GM15510 (cell line): ENCODE results near the gene PPP2R5C.

Source experiments
- POLR2A ChIP-seq: IDR thresholded peaks from 3 replicates; pipeline ENCODE4 v1.6.1; 2011; ENCODE audit warnings: borderline replicate concordance; ENCODE audit not compliant: insufficient read length; ENCODE audit errors: extremely low read depth

Gene PPP2R5C

DNA sequence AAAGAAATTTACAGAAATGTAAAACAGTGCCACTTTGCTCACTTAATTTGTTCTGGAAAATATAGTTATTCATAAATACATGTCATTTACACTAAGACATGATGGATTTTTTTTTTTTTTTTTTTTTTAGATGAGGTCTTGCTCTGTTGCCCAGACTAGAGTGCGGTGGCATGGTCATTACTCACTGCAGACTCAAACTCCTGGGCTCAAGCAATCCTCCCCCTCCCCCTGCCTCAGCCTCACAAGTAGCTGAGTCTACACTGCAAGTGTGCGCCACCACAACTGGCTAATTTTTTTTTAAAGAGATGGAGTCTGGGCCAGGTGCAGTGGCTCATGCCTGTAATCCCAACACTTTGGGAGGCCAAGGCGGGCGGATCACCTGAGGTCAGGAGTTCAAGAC lies 101.2 kb downstream of the PPP2R5C start:
- TF ChIP-seq POLR2A, result no peak

GRCh38 chr14:101865288-101865687 lies 103.8 kb downstream of the PPP2R5C start:
- TF ChIP-seq POLR2A, result no peak

DNA sequence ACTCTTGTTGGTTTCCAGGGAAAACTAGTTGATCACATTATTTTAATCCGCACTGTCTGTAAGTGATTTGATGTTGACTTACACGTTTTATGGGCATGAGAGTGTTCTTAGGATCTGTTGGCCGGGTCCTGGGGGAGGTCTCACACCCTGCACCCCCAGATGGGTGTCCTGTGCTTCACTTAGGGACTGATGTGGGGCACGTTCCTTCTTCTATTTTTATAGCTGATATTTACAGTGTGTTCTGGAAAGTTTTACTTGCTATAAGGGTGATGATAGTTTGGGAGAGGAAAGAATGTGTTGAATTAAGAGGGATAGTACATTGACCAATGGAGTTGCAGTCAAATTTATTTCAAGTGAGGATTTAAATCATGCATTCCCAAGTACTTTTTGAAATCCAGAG lies 106.3 kb downstream of the PPP2R5C start:
- TF ChIP-seq POLR2A, result no peak

DNA sequence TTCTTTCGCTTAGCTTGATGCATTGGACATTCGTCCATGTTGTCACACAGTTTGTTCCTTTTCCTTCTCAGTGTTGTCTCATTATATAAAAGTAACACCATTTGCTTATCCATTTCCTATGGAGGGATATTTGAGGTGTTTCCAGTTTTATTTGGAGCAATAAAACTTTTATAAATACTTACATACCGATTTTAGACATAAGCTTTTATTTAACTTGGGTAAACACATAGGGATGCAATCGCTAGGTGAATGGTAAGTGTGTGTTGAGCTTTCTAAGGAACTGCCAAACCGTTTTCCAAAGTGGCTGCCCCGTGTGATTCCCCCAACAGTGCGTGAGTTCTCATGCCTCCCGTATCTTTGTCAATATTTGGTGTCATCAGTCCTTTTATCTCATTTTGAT lies 107.7 kb downstream of the PPP2R5C start:
- TF ChIP-seq POLR2A, result no peak

GRCh38 chr14:101870273-101870939 lies 108.9 kb downstream of the PPP2R5C start:
- no peak for TF ChIP-seq POLR2A

- TF ChIP-seq POLR2A, result no peak
Measured at GRCh38 chr14:101872346-101872745, 110.8 kb downstream of the PPP2R5C start.

- TF ChIP-seq POLR2A, result no peak
Measured at GRCh38 chr14:101873076-101873825, 111.7 kb downstream of the PPP2R5C start.

GRCh38 chr14:101873991-101874390 lies 112.5 kb downstream of the PPP2R5C start:
- no peak for TF ChIP-seq POLR2A

- TF ChIP-seq POLR2A, result no peak
Measured at GRCh38 chr14:101875041-101875726, 113.7 kb downstream of the PPP2R5C start.

GRCh38 chr14:101875727-101876554 lies 114.4 kb downstream of the PPP2R5C start:
- TF ChIP-seq POLR2A, result no peak

DNA sequence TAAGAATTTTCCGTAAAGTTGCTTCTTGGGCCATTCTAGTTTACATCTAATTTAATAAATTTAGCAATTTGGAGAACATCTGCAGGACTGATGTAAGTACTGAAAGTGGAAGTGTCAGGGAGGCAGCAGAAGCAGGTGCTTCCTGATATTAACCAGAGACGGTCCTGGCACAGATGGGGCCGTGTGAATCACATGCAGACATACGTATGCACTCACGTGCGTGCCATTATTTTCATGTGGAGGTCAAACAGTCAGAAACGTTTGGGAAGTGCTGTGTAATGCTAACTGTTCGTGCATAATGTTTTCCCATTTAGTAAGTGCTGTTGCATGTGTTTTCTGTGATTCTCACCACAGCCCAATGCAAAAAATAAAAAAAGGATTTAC lies 115.0 kb downstream of the PPP2R5C start:
- TF ChIP-seq POLR2A, result no peak

GRCh38 chr14:101877766-101878165 lies 116.3 kb downstream of the PPP2R5C start:
- no peak for TF ChIP-seq POLR2A

GRCh38 chr14:101878211-101878821 lies 116.8 kb downstream of the PPP2R5C start:
- no peak for TF ChIP-seq POLR2A

- TF ChIP-seq POLR2A, result no peak
Measured at GRCh38 chr14:101878822-101879528, 117.5 kb downstream of the PPP2R5C start.
